GM21423 (cell line): Measurements from ENCODE around the gene LCN10.
"Not testable (repeated sequence)": the region's sequence is repeated elsewhere in the genome, so short reads cannot be mapped to it uniquely, and the experiment has no call there.

Experiments used
- ATAC-seq: cut with Tn5 transposase; IDR thresholded peaks from one replicate; pipeline ENCODE4 v1.9.1; 2021; ENCODE audit warnings: mild to moderate bottlenecking, moderate library complexity; ENCODE audit not compliant: unreplicated experiment

The LCN10 gene

DNA sequence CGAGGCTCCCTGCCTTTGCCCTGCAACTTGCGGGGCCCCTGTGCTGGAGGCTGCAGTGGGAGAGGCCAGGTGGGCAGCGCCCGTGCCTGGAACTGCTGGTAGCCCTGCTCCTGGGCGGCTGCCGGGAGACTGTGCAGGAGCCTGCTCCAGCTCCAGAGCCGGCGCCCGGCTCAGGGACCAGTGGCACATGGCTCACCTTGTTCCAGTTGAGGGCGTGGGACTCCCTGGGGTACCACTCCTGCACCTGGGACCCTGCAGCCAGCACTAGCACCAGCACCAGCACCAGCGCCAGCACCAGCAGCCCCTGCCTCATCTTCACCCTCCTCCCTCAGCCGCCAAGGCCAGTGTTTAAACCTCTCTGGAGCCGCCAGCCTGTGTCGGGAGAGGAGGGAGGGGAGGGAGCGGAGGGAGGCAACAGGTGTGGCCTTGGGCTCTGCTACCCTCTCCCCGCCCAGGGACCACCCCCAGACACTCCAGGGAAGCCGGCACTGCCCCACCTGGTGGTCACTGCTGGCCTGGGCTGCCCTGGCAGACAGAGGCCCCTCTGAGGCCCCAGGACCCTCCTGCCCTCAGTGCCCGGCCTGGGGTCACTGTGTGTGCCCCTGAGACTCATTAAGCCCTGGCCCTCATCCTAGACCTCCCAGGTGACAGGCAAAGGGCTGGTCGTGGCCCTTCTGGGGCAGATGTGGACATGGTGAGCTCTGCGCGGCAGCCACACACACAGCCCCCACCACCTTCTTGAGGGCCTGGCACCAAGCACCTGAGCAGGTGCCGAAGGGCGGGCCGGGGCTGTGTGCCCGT lies at the start of gene LCN10:
Gene LCN10, minus strand, starts transcription at position 350 of the 801 bp plus-strand sequence. Its CDS starts 37 bp downstream, at position 313.
- no peak for ATAC-seq

DNA sequence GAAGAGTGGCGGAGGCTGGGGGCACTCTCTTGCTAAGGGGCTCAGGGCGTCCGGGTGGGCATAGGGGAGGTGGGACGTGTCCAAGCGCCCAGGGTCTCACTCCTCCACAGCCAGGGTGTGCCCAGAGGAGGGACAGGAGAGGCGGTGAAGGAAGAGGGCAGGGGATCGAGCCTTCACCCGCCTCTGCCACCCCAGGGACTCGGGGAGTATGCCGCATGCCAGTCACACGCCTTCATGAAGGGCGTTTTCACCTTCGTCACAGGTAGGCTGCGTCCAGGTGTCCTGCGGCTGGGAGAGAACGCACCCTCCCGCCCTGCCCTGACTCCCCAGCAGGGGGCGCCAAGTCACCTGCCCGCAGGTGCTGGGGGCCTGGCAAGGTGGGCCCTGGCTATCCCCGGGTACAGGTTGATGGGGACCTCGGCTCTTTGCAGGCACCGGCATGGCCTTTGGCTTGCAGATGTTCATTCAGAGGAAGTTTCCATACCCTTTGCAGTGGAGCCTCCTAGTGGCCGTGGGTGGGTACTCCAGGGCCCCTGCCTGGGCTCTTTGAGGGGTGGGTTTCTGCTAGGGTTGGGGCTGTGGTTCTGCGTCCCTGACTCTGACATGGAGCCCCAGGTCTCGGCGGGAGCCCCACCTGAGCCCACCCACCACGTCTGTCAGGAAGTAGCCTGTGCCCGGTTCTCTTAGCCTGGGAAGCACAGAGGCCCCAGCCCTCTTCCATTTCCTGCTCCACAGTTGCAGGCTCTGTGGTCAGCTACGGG lies 49.0 kb upstream of the LCN10 start:
- ATAC-seq = no peak

DNA sequence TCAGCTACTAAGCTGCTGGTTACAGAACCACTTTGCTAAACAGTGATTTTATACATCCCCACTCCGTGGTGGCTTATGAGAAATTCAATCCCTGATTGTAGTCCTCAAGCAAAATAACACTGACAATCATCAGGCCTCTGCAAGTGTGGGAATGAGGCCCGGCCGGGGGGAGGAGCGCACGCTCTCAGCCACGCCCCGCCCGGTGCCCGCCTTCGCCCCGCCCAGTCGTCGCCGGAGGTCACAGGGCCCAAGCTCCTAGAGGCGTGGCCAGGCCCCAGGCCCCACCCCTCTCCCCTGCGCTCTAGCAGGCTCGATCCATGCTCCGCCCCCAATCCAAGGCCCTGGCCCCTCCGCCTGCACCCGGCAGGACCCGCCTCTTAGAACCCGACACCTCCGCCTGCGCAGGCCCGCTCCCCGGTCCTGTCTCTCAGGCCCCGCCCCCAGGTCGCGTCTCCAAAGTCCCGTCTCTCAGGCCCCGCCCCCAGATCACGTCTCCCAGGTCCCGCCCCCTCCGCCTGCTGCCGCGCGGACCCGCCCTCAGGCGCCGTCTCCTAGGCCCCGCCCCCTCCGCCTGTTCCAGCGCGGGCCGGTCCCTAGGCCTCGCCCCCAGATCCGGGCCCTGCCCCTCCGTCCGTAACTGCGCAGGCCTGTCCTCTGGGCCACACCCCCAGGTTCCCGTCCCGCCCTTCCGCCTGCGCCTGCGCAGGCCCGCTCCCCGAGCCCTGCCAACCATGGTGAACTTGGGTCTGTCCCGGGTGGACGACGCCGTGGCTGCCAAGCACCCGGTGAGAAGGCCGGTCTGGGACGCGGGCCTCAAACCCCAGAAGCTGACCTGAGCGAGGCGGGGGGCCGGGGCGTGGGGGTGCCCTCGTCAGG lies 48.1 kb upstream of the LCN10 start, which contains the start of gene TMEM141:
Gene TMEM141, plus strand, starts transcription at position 705 of the 876 bp plus-strand sequence. Its CDS starts 27 bp downstream, at position 732.
- peak; percentile 84 for ATAC-seq

DNA sequence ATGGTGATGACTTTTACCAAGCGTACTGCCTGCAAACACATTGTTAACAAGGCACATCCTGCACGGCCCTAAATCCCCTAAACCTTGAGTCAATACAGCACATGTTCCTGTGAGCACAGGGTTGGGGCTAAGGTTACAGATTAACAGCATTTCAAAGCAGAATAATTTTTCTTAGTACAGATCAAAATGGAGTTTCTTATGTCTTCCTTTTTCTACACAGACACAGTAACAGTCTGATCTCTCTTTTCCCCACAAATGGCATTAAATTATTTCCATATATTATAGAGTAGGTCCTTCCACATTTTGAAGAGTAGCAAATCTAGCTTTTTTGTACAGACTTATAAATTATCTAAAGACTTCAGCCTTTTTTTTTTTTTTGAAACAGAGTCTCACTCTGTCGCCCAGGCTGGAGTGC lies 46.8 kb upstream of the LCN10 start:
- no peak for ATAC-seq

DNA sequence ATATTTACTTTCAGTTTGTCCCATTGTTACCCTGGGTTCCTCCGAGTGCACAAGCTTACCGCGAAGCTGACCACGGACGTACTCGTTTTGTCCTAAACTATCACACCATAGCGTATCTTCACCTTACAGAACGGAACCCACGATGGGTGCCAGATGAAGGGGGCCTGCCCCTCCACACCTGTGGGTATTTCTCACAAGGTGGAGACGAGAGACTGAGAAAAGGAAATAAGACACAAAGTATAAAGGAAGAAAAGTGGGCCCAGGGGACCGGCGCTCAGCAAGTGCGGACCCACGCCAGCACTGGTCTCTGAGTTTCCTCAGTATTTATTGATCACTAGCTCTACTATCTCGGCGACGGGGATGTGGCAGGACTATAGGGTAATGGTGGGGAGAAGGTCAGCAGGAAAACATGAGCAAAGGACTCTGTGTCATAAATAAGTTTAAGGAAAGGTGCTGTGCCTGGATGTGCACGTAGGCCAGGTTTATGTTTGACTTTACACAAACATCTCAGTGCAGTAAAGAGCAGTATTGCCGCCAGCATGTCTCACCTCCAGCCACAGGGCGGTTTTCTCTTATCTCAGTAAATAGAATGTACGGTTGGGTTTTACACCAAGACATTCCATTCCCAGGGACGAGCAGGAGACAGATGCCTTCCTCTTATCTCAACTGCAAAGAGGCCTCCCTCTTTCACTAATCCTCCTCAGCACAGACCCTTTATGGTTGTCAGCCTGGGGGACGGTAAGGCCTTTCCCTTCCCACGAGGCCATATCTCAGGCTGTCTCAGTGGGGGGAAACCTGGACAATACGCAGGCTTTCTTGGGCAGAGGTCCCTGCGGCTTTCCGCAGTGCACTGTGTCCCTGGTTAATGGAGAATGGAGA lies 46.1 kb upstream of the LCN10 start:
- not testable (repeated sequence) for ATAC-seq

DNA sequence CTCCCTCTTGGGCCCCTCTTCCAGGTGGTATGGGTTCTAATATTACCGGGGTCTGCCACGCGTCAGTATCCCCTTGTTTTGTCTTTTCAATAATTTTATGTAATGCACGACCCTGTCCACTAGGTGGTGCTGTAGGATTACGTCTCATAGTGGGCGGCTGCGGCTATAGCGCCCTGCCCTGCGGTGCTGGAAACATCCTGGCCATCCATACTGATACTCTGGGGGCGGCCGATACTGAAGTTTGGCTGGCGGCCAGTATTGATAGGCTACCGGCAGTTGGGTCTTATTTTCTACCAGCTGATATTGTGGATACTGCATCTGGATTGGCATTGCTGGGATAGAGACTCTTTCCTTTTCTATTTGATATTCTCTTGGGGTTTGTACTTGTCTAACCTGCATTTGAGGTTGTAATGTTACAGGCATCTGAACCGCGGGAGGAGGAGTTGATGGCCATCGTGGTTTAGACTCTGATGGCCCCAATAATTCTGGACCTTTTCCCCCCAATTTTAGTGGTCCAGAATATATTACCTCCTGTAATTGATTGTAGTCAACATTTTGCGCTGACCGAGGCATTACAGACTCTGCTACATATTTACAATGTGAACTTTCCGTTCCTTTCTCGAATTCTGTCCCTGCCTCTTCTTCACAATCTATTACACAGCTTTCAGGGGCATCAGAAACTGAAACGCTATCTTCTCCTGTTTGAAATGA lies 45.1 kb upstream of the LCN10 start:
- no peak for ATAC-seq

DNA sequence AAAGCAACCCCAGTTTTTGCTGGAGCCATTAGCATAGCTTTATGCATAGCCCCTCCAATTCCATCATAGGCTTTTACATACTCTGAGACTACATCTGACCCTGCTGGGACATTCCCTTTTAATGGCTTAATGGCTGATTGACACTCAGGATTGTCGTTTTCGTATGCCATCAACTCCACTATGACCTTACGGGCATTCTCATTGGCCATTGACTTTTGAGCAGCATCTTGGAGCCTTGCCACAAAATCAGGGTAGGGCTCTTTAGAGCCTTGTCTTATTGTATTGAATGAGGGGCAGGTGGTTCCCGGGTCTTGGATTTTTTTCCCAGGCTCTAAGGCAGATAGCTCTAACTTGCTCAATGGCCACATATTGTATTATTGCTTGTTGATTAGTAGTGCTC lies 44.2 kb upstream of the LCN10 start:
- ATAC-seq = not testable (repeated sequence)

DNA sequence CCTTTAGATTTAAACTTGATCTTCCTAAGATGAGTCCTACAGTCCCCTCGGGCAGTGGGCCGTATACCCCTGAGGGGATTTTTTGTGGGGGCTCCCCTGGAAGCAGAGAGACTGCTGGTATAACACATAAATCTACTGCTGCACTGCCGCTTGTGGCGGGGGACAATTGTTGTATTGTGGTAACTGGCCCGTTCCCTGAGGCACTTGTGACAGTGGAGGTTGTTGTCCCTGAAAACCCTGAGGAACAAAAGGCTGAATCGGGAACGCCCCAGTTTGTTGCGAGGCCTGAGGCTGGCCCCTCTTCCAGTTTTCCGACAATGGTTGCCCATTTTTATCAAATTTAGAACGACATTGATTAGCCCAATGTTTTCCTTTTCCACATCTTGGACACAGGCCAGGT lies 43.7 kb upstream of the LCN10 start:
- no peak for ATAC-seq

DNA sequence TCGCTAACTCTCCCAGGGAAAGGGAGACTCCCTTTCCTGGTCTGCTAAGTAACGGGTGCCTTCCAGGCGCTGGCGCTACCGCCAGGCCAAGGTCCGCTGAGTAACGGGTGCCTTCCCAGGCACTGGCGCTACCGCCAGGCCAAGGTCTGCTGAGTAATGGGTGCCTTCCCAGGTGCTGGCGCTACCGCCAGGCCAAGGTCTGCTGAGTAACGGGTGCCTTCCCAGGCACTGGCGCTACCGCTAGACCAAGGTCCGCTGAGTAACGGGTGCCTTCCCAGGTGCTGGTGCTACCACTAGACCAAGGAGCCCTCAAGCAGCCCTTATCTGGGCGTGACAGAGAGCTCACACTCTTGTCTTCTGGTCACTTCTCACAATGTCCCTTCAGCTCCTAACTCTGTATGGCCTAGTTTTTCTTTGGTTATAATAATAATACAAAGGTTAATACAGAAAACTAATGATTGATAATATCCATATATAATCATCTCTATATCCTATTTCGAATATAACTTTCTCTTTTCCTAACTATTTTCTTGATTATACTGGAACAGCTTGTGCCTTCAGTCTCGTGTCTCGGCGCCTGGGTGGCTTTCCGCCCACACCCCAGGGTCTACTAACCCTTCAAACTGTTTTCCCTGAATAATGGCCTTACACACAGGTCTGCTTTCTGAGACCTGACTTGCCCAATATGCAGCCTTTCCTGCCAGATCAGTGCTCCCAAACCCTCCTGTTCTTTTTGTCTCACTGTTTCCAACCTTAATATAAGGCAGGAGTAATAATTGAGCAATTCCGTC lies 43.0 kb upstream of the LCN10 start:
- ATAC-seq = not testable (repeated sequence)

DNA sequence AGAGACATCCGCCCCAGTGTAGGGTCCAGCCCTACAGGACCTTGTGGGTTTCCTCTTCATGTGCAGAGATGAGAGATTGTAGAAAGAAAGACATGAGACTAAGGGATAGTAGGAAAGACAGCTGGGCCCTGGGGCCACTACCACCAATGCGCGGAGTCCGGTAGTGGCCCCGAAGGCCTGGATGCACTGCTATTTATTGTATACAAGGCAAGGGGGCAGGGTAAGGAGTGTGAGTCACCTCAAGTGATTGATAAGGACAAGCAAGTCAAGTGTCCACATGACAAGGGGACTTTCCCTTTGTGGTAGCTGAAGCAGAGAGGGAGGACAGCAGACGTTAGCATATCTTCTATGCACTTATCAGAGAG lies 42.2 kb upstream of the LCN10 start:
- ATAC-seq = no peak

DNA sequence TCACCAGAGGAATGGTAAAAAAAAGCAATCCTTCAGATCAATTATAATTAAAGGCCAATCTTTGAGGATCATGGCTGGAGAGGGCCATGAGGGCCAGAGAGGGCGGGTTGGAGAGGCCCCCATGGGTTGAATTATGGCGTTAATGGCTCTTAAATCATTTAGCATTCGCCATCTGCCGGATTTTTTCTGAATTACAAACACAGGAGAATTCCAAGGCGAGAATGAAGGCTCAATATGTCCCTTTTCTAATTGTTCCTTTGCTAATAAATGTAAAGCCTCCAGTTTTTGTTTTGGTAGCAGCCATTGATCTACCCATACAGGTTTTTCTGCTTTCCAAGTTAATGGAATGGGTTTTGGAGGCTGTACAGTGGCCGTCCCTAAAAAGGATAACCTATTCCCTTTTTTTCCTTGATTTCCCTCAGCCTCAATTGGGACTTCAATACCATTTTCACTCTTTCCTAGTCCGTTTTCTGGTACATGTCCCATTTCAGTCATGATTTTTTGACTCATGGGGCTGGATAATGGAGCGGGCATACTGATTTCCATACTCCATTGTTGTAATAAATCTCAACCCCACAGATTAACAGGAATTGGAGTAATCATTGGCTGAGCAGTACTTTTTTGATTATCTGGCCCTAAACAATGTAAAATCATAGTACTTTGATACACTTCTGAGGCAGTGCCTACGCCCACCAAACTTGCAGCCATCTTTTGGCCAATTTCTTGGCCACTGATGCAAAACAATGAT lies 41.7 kb upstream of the LCN10 start:
- ATAC-seq = no peak

DNA sequence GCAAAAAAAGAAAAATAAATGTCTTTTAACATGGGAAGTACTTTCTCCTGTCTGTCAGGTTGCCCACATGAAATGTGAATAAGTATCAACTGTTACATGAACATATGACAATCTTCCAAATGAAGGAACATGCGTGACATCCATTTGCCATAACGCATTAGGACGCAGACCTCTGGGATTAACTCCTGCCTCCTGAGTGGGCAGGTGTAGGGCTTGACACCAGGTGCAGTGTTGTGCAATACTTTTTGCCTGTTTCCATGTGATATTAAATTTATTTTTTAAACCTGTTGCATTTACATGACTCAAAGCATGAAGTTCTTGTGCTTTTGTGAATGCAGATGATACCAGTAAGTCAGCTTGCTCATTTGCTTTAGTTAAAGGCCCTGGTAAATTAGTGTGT lies 39.7 kb upstream of the LCN10 start:
- no peak for ATAC-seq

DNA sequence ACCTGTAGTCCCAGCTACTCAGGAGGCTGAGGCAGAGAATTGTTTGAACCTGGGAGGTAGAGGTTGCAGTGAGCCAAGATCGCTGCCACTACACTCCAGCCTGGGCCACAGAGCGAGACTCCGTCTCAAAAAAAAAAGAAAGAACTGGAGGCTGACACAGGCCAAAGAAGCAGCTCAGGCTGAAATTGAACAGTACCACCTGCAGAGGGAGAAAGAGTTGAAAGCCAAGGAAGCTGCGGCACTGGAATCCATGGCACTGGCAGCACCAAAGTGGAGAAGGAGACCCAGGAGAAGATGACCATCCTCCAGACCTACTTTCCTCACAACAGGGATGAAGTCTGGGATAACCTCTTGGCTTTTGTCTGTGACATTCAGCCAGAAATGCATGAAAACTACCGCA lies 37.1 kb upstream of the LCN10 start:
- ATAC-seq = no peak

DNA sequence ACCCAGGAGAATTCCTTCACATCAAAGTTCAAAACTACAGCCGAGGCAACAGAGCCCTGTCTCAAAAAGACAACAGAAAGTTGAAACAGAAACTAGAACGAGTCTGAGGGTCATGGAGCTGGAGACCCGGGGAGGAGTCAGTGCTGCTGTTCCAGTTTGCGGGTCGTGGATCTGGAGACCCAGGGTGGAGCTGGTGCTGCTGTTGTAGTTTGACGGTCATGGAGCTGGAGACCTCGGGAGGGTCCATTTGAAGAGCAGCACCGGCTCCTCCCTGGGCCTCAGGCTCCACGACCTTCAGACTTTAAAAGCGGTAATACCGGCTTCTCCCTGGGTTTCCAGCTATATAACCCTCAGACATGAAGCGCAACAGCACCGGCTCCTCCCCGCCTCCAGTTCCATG lies 34.6 kb upstream of the LCN10 start:
- ATAC-seq = no peak

DNA sequence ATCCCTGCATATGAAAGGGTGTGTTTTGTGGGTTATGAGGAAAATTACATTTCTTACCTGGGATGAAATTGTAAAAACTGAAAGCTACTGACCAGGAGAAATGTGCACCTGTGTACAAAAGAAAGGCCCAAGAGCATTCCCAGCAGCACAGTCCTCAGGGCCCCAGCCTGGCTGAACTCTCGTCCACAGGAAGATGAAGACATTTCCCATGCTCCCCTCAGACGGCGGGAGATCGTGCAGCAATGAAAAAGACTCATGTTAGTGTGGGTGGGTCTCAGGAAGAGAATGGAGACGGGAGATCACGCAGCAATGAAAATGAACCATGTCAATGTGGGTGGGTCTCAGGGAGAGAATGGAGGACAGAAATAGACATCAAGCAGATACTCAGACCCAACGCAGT lies 34.2 kb upstream of the LCN10 start:
- ATAC-seq = no peak

DNA sequence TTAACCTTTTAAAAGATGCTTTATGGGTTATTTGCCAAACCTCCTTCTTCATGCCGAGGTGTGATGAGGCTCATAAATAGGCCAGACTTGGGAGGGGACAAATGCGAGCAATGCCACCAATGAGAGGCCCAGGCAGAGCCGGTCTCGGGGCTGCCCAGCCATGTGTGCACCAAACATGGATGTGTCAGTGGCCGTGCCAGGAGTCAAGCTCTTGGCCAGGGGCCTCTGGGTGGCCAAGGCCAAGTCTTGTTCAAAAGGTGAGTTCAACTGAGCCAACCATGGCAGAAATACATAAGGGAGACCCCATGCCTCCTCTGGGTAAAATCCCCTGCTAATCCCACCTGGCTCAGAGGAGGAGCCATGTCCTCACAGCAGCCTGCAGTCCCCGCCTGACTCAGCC lies 32.5 kb upstream of the LCN10 start:
- no peak for ATAC-seq

DNA sequence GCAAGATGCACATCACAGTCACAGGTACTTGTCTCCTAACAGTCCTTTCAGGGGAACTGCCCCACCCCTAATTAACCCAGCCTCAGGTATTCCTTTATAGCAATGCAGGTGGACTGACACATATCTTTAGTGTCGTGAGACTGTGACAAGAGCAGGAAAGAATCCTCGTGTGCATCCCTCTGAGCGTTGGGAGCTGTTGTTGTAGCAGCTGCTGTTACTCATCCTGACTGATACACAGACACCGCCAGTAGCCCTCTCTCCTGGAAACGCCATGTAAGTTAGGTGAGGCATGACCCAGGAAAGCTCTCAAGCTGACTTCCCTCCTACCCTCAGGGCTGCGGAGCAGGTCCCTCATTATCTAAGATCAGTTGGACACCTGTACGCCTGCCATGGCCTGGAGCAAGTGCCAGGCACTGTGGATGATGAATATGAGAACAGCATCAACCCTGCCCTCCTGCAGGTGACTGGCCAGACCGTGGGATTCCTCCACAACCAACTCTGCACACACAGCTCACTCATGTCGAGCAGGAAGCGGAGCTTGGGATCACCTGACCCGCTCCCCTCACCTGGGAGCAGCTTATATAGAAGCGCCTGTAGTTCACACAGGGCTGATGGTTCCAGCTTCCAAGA lies 31.8 kb upstream of the LCN10 start:
- no peak for ATAC-seq
